ENCODE measurements around the gene ZNF700. TPM values are rescaled to one million over a fixed set of nuclear protein-coding genes. Genes with fewer than 3 reads are reported as not detected.
"Not testable (repeated sequence)": the region's sequence is repeated elsewhere in the genome, so short reads cannot be mapped to it uniquely, and the experiment has no call there.

ZNF700 gene
- total RNA-seq = 1 to 10 TPM; 5.1 to 7.6 (median 5.5) TPM
- long read RNA-seq = 0 reads

- peak; percentile 92 to 97 (median 95) for DNase-seq
- Histone ChIP-seq H3K36me3 (no peaks in the 10 kb centered on the region), H3K27ac (peak within 1 kb of the TSS; percentile 90 to 95 (median 92)), H3K4me1 (peaks cover 0 to 12% (median 4%) of the 10 kb centered on the region in 4 donors), H3K9me3 (no peaks in the 10 kb centered on the region), H3K27me3 (no peaks in the 10 kb centered on the region), H3K4me3 (peak within 1 kb of the TSS; percentile 72 to 99 (median 98))
- TF ChIP-seq CTCF (IDR thresholded peaks at IDR 0.05) = no peak
- peak; percentile 90 for TF ChIP-seq POLR2A (IDR thresholded peaks at IDR 0.05)
- peak; percentile 95 to 98 (median 96) for ATAC-seq
- intact Hi-C loops (cut with DNase I) = loop anchor here in 1 of 2 donors (10.0 kb wide), 1 partner anchor 50 kb away; no protein-coding TSS in a partner anchor
- 0% methylated on average over 15 of the region's 53 CpGs for WGBS (ENCODE audit: insufficient coverage, low coverage, low lambda C conversion rate, missing lambda C conversion rate)
Measured at GRCh38 chr19:11924886-11925650, at the start of gene ZNF700. Gene ZNF700, plus strand, starts transcription at chr19:11925107. Its CDS starts 104 bp downstream, at chr19:11925211.

DNA sequence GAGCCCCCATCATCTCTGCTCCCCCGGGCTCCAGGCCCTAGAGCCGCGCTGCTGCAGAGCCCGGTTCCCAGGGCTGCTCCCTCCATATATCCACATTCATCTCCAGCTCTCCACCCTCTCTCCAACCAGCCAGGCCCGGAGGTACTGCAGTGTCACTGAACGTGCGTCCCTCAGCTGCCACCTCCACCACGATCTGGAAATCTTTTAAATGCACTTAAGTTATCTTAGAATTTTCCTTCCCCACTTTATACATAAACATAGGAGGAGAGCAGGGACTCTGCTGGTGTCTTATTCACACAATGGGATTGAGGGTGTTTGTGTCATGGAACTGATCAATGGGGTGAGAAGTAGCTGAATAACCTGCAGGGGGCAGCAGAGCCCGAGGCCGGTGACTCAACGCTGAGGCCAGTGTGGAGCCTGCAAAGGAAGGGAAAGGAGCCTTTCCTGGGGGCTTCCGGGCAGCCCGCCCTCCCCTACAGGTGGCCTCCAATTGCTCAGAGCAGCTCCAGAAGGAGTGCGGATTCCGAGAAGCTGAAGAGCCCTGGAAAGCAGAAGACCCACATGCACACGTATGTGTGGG lies 45.1 kb upstream of the ZNF700 start:
- not testable (repeated sequence) for H3K27ac ChIP-seq, H3K4me3 ChIP-seq, H3K27me3 ChIP-seq, H3K36me3 ChIP-seq, H3K4me1 ChIP-seq, H3K9me3 ChIP-seq
- ATAC-seq (peak; percentile 44 to 63 (median 60)), DNase-seq (peak in 1 of 3 donors; percentile 25)
- 65% methylated on average over 12 of the region's 16 CpGs for WGBS (ENCODE audit: insufficient coverage, low coverage, low lambda C conversion rate, missing lambda C conversion rate)
- TF ChIP-seq CTCF (IDR thresholded peaks at IDR 0.05) = peak in 3 of 4 donors; percentile 33 to 42 (median 38)
- intact Hi-C loops (cut with DNase I) = loop anchor here in 1 of 2 donors (10.0 kb wide), 2 partner anchors 105 to 265 kb away; partner anchors contain the start of gene ZNF20

- Histone ChIP-seq H3K36me3 (no peaks in the 10 kb centered on the region), H3K27ac (no peak overlapping the region), H3K4me1 (no peaks in the 10 kb centered on the region), H3K4me3 (no peak overlapping the region), H3K9me3 (no peaks in the 10 kb centered on the region), H3K27me3 (no peaks in the 10 kb centered on the region)
- TF ChIP-seq CTCF (IDR thresholded peaks at IDR 0.05) = no peak
- TF ChIP-seq POLR2A (IDR thresholded peaks at IDR 0.05) = no peak
- intact Hi-C loops (cut with DNase I) = loop anchor here in 1 of 2 donors (10.0 kb wide), 2 partner anchors 104 to 264 kb away; partner anchors contain the start of gene ZNF20
- ATAC-seq = no peak
- 75% methylated on average over 9 of the region's 12 CpGs for WGBS (ENCODE audit: insufficient coverage, low coverage, low lambda C conversion rate, missing lambda C conversion rate)
- DNase-seq = no peak
Measured at GRCh38 chr19:11880598-11880997, 44.3 kb upstream of the ZNF700 start.

GRCh38 chr19:11881151-11881800 lies 43.6 kb upstream of the ZNF700 start:
- Histone ChIP-seq H3K4me1 (no peaks in the 10 kb centered on the region), H3K36me3 (no peaks in the 10 kb centered on the region), H3K9me3 (no peaks in the 10 kb centered on the region), H3K4me3 (no peak overlapping the region), H3K27me3 (no peaks in the 10 kb centered on the region), H3K27ac (no peak overlapping the region)
- 15% methylated on average over 10 of the region's 10 CpGs for WGBS (ENCODE audit: insufficient coverage, low coverage, low lambda C conversion rate, missing lambda C conversion rate)
- TF ChIP-seq CTCF (IDR thresholded peaks at IDR 0.05) = peak; percentile 72 to 79 (median 77)
- TF ChIP-seq POLR2A (IDR thresholded peaks at IDR 0.05) = no peak
- intact Hi-C loops (cut with DNase I) = loop anchor here in 1 of 2 donors (10.0 kb wide), 2 partner anchors 104 to 264 kb away; partner anchors contain the start of gene ZNF20
- DNase-seq (peak in 2 of 3 donors; percentile 37 to 65), ATAC-seq (peak; percentile 94 to 98 (median 95))
